ENCODE results near the gene TCP11. TPM values are rescaled to one million over a fixed set of nuclear protein-coding genes. Genes with fewer than 3 reads are reported as not detected.
"Not testable (repeated sequence)": the region's sequence is repeated elsewhere in the genome, so short reads cannot be mapped to it uniquely, and the experiment has no call there.

The TCP11 gene
- total and polyA plus RNA-seq, 10 donors, result not detected

- H3K27me3 ChIP-seq (replicated peaks in 1 of 7), result peaks cover 0 to 21% (median 13%) of the 10 kb centered on the region in 7 donors
- intact Hi-C loops (cut with DNase I; ENCODE audit: low total_unique reads), result loop anchor here (5.0 kb wide), 1 partner anchor 152 kb away; no protein-coding TSS in a partner anchor
- no peak overlapping the region for H3K27ac ChIP-seq
- no peaks in the 10 kb centered on the region for H3K9me3 ChIP-seq
- no peak for DNase-seq
- no peaks in the 10 kb centered on the region for H3K36me3 ChIP-seq
- no peak overlapping the region for H3K4me3 ChIP-seq
- no peak for TF ChIP-seq CTCF (IDR thresholded peaks at IDR 0.05 in 8 of 11, conservative IDR thresholded peaks at IDR 0.05 in 3 of 11)
- no peak for TF ChIP-seq POLR2A (IDR thresholded peaks at IDR 0.05)
- TF ChIP-seq POLR2AphosphoS5 (IDR thresholded peaks at IDR 0.05), result no peak
- 80 to 94% (median 82%) methylated on average over 2 of the region's 2 CpGs for WGBS, 5 donors
- H3K4me1 ChIP-seq, result peaks cover 0 to 25% (median 15%) of the 10 kb centered on the region in 6 donors
These were observed 1.7 kb downstream of the TCP11 start for GRCh38 chr6:35139470-35139869.

- WGBS, 5 donors, result 69 to 91% (median 81%) methylated on average over 3 of the region's 3 CpGs
- intact Hi-C loops (cut with DNase I; ENCODE audit: low total_unique reads), result loop anchor here (5.0 kb wide), 1 partner anchor 151 kb away; no protein-coding TSS in a partner anchor
- not testable (repeated sequence) for H3K36me3 ChIP-seq
These were observed 2.9 kb downstream of the TCP11 start for GRCh38 chr6:35138191-35138590.

GRCh38 chr6:35136185-35136584 lies 5.0 kb downstream of the TCP11 start:
- Histone ChIP-seq H3K36me3 (no peaks in the 10 kb centered on the region), H3K4me3 (no peak overlapping the region), H3K9me3 (no peaks in the 10 kb centered on the region), H3K27ac (no peak overlapping the region), H3K27me3 (replicated peaks in 1 of 7) (peaks cover 0 to 12% (median 9%) of the 10 kb centered on the region in 7 donors), H3K4me1 (peaks cover 0 to 18% (median 12%) of the 10 kb centered on the region in 6 donors)
- no peak for DNase-seq
- 42 to 60% (median 50%) methylated on average over 3 to 4 of the region's 4 CpGs for WGBS, 5 donors
- intact Hi-C loops (cut with DNase I; ENCODE audit: low total_unique reads), result loop anchor here (5.0 kb wide), 1 partner anchor 149 kb away; no protein-coding TSS in a partner anchor
- TF ChIP-seq CTCF (IDR thresholded peaks at IDR 0.05 in 8 of 11, conservative IDR thresholded peaks at IDR 0.05 in 3 of 11), result no peak
- TF ChIP-seq POLR2AphosphoS5 (IDR thresholded peaks at IDR 0.05), result no peak
- TF ChIP-seq POLR2A (IDR thresholded peaks at IDR 0.05), result no peak

More at GRCh38 chr6:35138191-35138590, 2.9 kb downstream of the TCP11 start:
- H3K9me3 ChIP-seq, H3K27ac ChIP-seq, DNase-seq, H3K4me3 ChIP-seq: not testable (repeated sequence)
- peaks cover 0 to 25% (median 15%) of the 10 kb centered on the region in 6 donors for H3K4me1 ChIP-seq
- peaks cover 0 to 21% (median 13%) of the 10 kb centered on the region in 7 donors for H3K27me3 ChIP-seq (replicated peaks in 1 of 7)

GRCh38 chr6:35128496-35128895 lies 12.6 kb downstream of the TCP11 start:
- no peak for TF ChIP-seq CTCF (IDR thresholded peaks at IDR 0.05 in 8 of 11, conservative IDR thresholded peaks at IDR 0.05 in 3 of 11)
- TF ChIP-seq POLR2A (IDR thresholded peaks at IDR 0.05), result no peak
- no peak for TF ChIP-seq POLR2AphosphoS5 (IDR thresholded peaks at IDR 0.05)
- Histone ChIP-seq H3K9me3 (peaks cover 0 to under 1% (median 0%) of the 10 kb centered on the region in 8 donors), H3K27ac (no peak overlapping the region), H3K27me3 (replicated peaks in 1 of 7) (no peaks in the 10 kb centered on the region), H3K4me1 (no peaks in the 10 kb centered on the region), H3K4me3 (no peak overlapping the region), H3K36me3 (no peaks in the 10 kb centered on the region)
- intact Hi-C loops (cut with DNase I; ENCODE audit: low total_unique reads), result no loop called here
- no peak for DNase-seq
- 82 to 93% (median 88%) methylated on average over 3 of the region's 3 CpGs for WGBS, 5 donors
